GM19328 (cell line): ENCODE measurements around the gene FAM25G.

Experiments used
- ATAC-seq: cut with Tn5 transposase; IDR thresholded peaks from one replicate; pipeline ENCODE4 v1.9.1; 2021; ENCODE audit warnings: mild to moderate bottlenecking, moderate library complexity; ENCODE audit not compliant: unreplicated experiment

Gene FAM25G

DNA sequence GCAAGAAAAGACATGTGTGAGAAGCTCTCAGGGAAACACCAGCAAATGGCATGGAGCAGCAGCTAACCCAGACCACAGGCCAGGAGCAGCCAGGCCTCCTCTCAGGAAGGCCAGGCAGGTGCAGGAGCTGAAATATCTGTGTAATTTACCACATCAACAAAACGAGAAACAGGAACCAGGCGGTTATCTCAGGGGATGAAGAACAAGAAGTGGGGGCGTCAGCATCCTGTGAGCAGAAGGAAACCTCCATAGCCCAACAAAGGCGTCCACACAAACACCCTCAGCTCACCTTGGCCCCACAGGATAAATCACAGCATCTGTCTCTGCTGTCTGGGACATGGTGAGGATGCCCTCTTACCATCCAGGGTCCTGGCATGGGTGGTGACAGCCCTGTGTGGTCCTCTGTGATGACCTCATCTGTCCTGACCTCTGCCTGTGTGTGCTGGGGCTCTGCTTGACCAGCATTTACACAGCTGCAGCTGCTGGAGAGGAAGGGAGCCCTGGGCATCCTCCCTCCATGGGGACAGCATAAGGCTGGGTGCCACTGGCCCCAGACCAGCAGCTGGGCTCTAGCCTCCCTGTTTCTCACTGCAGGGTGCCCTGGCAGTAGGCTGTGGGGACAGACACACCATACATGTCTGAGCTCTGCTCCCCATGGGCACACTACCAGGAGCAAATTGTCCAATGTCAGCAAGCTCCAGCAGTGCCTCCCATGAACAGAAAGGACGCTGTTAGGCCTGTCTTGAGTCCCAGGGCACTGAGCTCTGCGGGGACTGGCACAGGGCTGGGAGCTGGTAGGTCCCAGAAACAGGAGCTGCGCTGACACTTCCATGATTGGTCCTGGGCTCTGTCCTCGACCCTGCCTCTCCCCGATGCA lies 42.2 kb downstream of the FAM25G start:
- ATAC-seq = no peak

- no peak for ATAC-seq
Measured at GRCh38 chr10:47447705-47448104, 43.8 kb downstream of the FAM25G start.

DNA sequence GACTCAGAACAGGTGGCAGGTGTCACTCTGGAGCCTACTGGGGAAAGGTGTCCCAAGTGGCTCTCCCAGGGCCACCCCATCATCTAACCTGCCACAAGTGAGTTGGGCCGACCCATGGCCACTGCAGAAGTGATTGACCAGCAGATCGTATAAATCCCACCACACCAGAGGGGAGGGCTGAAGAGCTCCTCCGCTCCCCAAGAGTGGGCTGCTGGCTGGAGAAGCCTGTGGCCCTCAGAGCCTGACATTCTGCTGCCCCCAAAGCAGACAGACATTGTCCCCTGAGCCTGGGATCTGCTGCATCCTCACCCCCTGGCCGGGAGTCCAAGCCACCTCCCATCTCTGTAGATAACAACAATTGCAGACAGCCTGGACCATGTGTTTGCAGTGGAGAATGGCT lies 44.3 kb downstream of the FAM25G start:
- no peak for ATAC-seq

DNA sequence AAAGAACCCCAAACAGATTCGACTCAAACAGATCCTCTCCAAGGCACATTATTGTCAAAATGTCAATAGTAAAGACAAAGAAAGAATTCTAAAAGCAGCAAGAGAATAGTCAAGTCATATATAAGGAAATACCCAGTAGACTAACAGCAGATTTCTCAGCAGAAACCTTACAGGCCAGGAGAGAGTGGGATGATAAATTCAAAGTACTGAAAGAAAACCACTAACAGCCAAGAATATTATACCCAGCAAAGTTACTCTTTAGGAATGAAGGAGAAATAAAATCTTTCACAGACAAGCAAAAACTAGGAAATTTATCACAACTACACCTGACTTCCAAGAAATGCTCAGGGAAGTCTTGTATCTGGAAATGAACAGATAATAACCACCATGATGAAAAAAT lies 45.8 kb downstream of the FAM25G start:
- no peak for ATAC-seq

DNA sequence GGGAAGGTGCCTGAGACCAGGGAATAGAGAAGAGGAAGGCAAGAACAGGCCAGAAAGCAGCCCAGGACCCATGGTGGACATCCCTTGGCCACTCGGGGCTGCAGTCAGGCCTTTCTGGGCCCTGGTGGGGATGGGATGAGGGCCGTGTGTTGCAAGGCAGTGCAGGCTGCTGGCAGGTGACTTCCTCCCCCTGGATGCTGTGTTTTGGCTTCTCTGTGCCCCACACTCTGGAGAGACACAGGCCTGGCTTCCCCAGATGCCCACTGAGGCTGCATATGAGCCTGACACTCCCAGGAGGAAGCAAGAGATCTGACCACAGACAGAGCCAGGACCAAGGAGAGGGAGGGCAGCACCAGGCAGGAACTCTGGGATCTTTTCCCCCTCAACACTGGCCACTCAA lies 47.5 kb downstream of the FAM25G start:
- ATAC-seq = no peak

GRCh38 chr10:47443145-47443544 lies 48.4 kb downstream of the FAM25G start:
- no peak for ATAC-seq

DNA sequence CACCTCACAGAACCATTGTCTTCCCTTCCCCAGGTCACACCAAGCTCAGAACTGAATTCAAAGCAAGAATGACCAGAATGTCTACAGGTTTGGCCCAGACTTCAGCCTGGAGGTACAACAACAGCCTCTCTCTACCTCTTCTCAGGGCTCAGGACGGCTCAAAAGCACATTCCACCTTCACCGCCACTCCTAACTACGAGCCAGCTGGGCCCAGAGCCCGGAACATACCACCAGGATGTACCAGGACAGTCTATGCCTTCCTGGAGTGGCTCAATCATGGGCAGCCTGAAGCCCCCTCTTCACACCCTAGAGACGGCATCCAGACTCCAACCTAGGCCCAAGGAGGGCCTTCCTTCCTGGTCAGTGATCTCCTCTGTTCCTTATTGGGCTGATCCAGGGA lies 49.1 kb downstream of the FAM25G start:
- no peak for ATAC-seq

GRCh38 chr10:47441938-47442337 lies 49.6 kb downstream of the FAM25G start:
- no peak for ATAC-seq

DNA sequence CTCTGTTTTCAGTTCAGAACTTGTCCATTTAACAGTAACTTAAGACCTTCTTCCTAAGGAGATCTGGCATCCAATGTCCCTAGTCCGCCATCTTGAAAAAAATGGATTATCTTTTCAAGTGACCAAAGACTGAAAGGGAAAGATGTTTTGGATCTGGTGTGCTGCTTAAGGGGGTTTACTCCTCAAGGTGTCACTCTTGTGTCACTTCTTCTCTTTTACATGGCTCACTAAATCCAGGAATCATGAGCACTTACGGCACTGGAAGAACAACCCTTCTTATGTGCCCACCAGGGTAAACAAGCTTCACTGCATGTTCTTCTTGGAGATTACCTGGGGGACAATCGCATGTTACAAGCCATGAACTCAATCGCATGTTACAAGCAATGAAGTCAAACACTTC lies 51.3 kb downstream of the FAM25G start:
- no peak for ATAC-seq

DNA sequence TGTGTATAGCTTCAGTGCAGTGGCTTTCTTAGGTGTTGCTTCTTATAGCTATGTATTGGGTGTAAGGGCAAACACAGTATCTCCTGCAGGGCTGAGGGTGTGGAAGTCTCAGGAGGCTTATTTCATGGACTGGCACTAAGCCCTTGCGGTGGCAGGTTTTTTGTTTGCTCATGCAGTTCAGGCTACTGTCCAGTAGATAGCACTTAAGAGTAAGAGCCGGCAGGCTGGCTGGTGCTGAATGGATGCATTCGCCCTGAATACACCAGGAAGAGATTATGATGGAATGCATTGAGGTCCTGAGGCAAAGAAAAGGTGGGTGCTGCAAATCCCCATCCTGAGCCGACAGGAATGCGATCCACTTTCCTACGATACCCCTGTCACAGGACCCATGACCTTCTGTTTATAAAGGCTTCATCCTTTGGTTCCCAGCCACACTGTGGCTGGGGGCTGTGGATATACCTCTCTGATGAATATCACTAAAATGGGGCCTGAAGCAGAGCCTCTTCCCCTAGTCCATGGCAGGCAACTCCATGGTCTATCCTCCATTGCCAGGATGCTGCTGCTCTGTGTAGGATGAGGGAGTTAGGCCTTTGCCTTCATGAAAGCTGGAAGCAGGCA lies 52.5 kb downstream of the FAM25G start:
- no peak for ATAC-seq
